Effector memory CD8-positive, alpha-beta T cell (primary cell): ENCODE measurements around the gene PARP14.

Source experiments
- ATAC-seq: fragments of 150-1000 bp; cut with Tn5 transposase; replicated peaks from 2 replicates; pipeline ENCODE4 v1.10.0; 2021; ENCODE audit warnings: mild to moderate bottlenecking, moderate library complexity
- DNase-seq, 3 experiments: peaks; one replicate each; pipeline ENCODE4 v3.0.0; 2021
- H3K27ac Mint-ChIP-seq, 2 donors: one replicate each; pipeline ENCODE4 v1.8.0; 2022; ENCODE audit warnings: mild to moderate bottlenecking in 2 of 2, mixed read lengths in 2 of 2, moderate library complexity in 2 of 2
- H3K27me3 Mint-ChIP-seq, 2 donors: one replicate each; pipeline ENCODE4 v1.8.0; 2022; ENCODE audit warnings: mixed read lengths in 2 of 2
- H3K36me3 Mint-ChIP-seq: one replicate; pipeline ENCODE4 v1.8.0; 2022; ENCODE audit warnings: mild to moderate bottlenecking, moderate library complexity, mixed read lengths; ENCODE audit not compliant: insufficient read depth
- H3K4me1 Mint-ChIP-seq, 2 donors: one replicate each; pipeline ENCODE4 v1.8.0; 2022; ENCODE audit warnings: low read depth in 2 of 2, mixed read lengths in 2 of 2
- H3K4me3 Mint-ChIP-seq, 2 donors: one replicate each; pipeline ENCODE4 v1.8.0; 2022; ENCODE audit warnings: mild to moderate bottlenecking in 2 of 2, mixed read lengths in 2 of 2, moderate library complexity in 2 of 2
- H3K9me3 Mint-ChIP-seq, 2 donors: one replicate each; pipeline ENCODE4 v1.8.0; 2022; ENCODE audit warnings: mixed read lengths in 2 of 2

PARP14 gene

DNA sequence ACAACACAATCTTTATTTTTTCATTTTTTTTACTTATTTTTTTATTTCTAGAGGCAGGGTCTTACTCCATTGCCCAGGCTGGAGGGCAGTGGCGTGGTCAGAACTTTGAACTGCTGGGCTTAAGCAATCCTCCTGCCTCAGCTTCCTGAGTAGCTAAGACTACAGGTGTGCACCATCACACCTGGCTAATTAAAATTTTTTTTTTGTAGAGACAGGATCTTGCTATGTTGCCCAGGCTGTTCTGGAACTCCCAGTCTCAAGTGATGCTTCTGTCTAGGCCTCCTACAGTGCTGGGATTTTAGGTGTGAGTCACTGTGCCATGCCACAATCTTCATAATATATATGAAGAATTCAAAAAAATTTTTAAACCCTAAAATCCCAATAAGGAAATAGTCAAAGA is 92.2 kb downstream of the PARP14 start:
- no peak for ATAC-seq

GRCh38 chr3:122773944-122774509 is 93.4 kb downstream of the PARP14 start:
- no peak overlapping the region for H3K4me3 Mint-ChIP-seq
- H3K27ac Mint-ChIP-seq: no peak overlapping the region
- no peaks in the 10 kb centered on the region for H3K36me3 Mint-ChIP-seq
- DNase-seq: no peak
- H3K4me1 Mint-ChIP-seq: no peaks in the 10 kb centered on the region
- ATAC-seq: no peak
- H3K27me3 Mint-ChIP-seq: no peaks in the 10 kb centered on the region
- H3K9me3 Mint-ChIP-seq: no peaks in the 10 kb centered on the region

More for the DNA sequence above, 92.2 kb downstream of the PARP14 start:
- Mint-ChIP-seq H3K9me3 (no peaks in the 10 kb centered on the region), H3K4me1 (no peaks in the 10 kb centered on the region), H3K27ac (no peak overlapping the region), H3K36me3 (peaks cover 5% of the 10 kb centered on the region), H3K27me3 (no peaks in the 10 kb centered on the region), H3K4me3 (no peak overlapping the region)
- DNase-seq: no peak

GRCh38 chr3:122774564-122774963 is 93.9 kb downstream of the PARP14 start:
- H3K27ac Mint-ChIP-seq: no peak overlapping the region
- no peaks in the 10 kb centered on the region for H3K27me3 Mint-ChIP-seq
- no peaks in the 10 kb centered on the region for H3K4me1 Mint-ChIP-seq
- H3K9me3 Mint-ChIP-seq: no peaks in the 10 kb centered on the region
- H3K36me3 Mint-ChIP-seq: no peaks in the 10 kb centered on the region
- H3K4me3 Mint-ChIP-seq: no peak overlapping the region
- DNase-seq (no peak), ATAC-seq (no peak)

- DNase-seq (no peak), ATAC-seq (no peak)
- no peak overlapping the region for H3K4me3 Mint-ChIP-seq
- no peaks in the 10 kb centered on the region for H3K36me3 Mint-ChIP-seq
- H3K27me3 Mint-ChIP-seq: no peaks in the 10 kb centered on the region
- H3K27ac Mint-ChIP-seq: peak overlapping the region in 1 of 2 donors; percentile 36
- no peaks in the 10 kb centered on the region for H3K9me3 Mint-ChIP-seq
- no peaks in the 10 kb centered on the region for H3K4me1 Mint-ChIP-seq
These were observed 96.2 kb downstream of the PARP14 start for GRCh38 chr3:122776675-122777468.

- no peaks in the 10 kb centered on the region for H3K9me3 Mint-ChIP-seq
- H3K4me1 Mint-ChIP-seq: no peaks in the 10 kb centered on the region
- DNase-seq (no peak), ATAC-seq (no peak)
- no peak overlapping the region for H3K27ac Mint-ChIP-seq
- no peak overlapping the region for H3K4me3 Mint-ChIP-seq
- H3K27me3 Mint-ChIP-seq: no peaks in the 10 kb centered on the region
- H3K36me3 Mint-ChIP-seq: no peaks in the 10 kb centered on the region
These were observed 96.9 kb downstream of the PARP14 start for GRCh38 chr3:122777563-122777962.
